Smooth muscle cell (in vitro differentiated cells): Measurements from ENCODE around the gene RNF215. TPM values are rescaled to one million over a fixed set of nuclear protein-coding genes. Genes with fewer than 3 reads are reported as not detected.
"Not testable (repeated sequence)": the region's sequence is repeated elsewhere in the genome, so short reads cannot be mapped to it uniquely, and the experiment has no call there.

Experiments
- DNase-seq: peaks from one replicate; lab custom pipeline; 2025; ENCODE audit not compliant: unreplicated experiment; lab: John Stamatoyannopoulos, UW
- H2AFZ ChIP-seq: fragments of 200-600 bp; sonication (generic); 2 replicates; pipeline ENCODE4 v1.6.0; 2016; ENCODE audit warnings: antibody characterized with exemption, low read depth, mild to moderate bottlenecking
- H3F3A ChIP-seq: fragments of 200-600 bp; sonication (generic); 2 replicates; pipeline ENCODE4 v1.6.0; 2017; ENCODE audit warnings: antibody characterized with exemption, low read depth
- H3K27ac ChIP-seq: fragments of 200-600 bp; sonication (generic); 2 replicates; pipeline ENCODE4 v1.5.1; 2016; ENCODE audit warnings: low read depth, mild to moderate bottlenecking
- H3K27me3 ChIP-seq: fragments of 200-600 bp; sonication (generic); 2 replicates; pipeline ENCODE4 v1.6.1; 2016; ENCODE audit warnings: low read depth, mild to moderate bottlenecking
- H3K36me3 ChIP-seq: fragments of 200-600 bp; sonication (generic); 2 replicates; pipeline ENCODE4 v1.5.1; 2016; ENCODE audit warnings: low read depth
- H3K4me1 ChIP-seq: fragments of 200-600 bp; sonication (generic); 2 replicates; pipeline ENCODE4 v1.5.1; 2016; ENCODE audit warnings: low read depth
- H3K4me2 ChIP-seq: fragments of 200-600 bp; sonication (generic); 2 replicates; pipeline ENCODE4 v1.6.0; 2016; ENCODE audit warnings: mild to moderate bottlenecking
- H3K4me3 ChIP-seq: fragments of 200-600 bp; sonication (generic); 2 replicates; pipeline ENCODE4 v1.5.1; 2016; ENCODE audit warnings: mild to moderate bottlenecking
- H3K79me2 ChIP-seq: fragments of 200-600 bp; sonication (generic); 2 replicates; pipeline ENCODE4 v1.6.0; 2016; ENCODE audit warnings: low read depth, mild to moderate bottlenecking
- H3K9ac ChIP-seq: fragments of 200-600 bp; sonication (generic); 2 replicates; pipeline ENCODE4 v1.6.0; 2016; ENCODE audit warnings: low read depth
- H3K9me3 ChIP-seq: fragments of 200-600 bp; sonication (generic); replicated peaks from 2 replicates; pipeline ENCODE4 v1.5.1; 2016; ENCODE audit warnings: low read depth
- H4K20me1 ChIP-seq: fragments of 200-600 bp; sonication (generic); 2 replicates; pipeline ENCODE4 v1.6.0; 2016; ENCODE audit warnings: low read depth
- CTCF ChIP-seq: fragments of 200-600 bp; sonication (generic); IDR thresholded peaks from 2 replicates; pipeline ENCODE4 v1.5.1; 2017; ENCODE audit warnings: borderline replicate concordance, mild to moderate bottlenecking, antibody characterized with exemption; ENCODE audit not compliant: insufficient read depth, poor library complexity, severe bottlenecking
- WGBS: methylation state at CpG from one replicate; pipeline ENCODE4 v1.1.7; 2016; ENCODE audit warnings: low lambda C conversion rate; 5-methylcytosine and 5-hydroxymethylcytosine counted together
- polyA plus RNA-seq: library from polyadenylated mRNA; unstranded; fragments of >200 nt; fragmentation: Nextera tagmentation; extraction: Ambion mirVana; gene quantifications from 2 replicates; pipeline ENCODE4 v1.2.1, GENCODE V29; 2016
- total RNA-seq: library from RNA; depleted of rRNA; stranded (reverse); fragments of >200 nt; gene quantifications from 2 replicates; pipeline ENCODE4 v1.2.3, GENCODE V29; 2014

RNF215 gene
- total and polyA plus RNA-seq, 2 experiments from 2014 or later = 5.9 to 11.6 TPM

GRCh38 chr22:30402028-30402765, 15.0 kb upstream of the RNF215 start:
- Histone ChIP-seq H3F3A (no peaks in the 10 kb centered on the region), H3K4me1 (peaks cover 9% of the 10 kb centered on the region), H3K9ac (no peak overlapping the region), H3K4me2 (no peak overlapping the region), H3K79me2 (no peaks in the 10 kb centered on the region), H4K20me1 (peaks cover 59% of the 10 kb centered on the region), H3K9me3 (no peaks in the 10 kb centered on the region), H3K27me3 (no peaks in the 10 kb centered on the region), H3K4me3 (no peak overlapping the region), H3K36me3 (no peaks in the 10 kb centered on the region), H3K27ac (no peak overlapping the region), H2AFZ (no peak overlapping the region)
- DNase-seq = no peak
- TF ChIP-seq CTCF = no peak
- 48% methylated on average over 5 of the region's 5 CpGs for WGBS

GRCh38 chr22:30401024-30401423, 13.8 kb upstream of the RNF215 start:
- 100% methylated on average over 3 of the region's 3 CpGs for WGBS
- not testable (repeated sequence) for H3F3A ChIP-seq, H3K4me1 ChIP-seq

GRCh38 chr22:30400159-30400558, 12.9 kb upstream of the RNF215 start:
- Histone ChIP-seq H3K4me3 (no peak overlapping the region), H3F3A (no peaks in the 10 kb centered on the region), H3K36me3 (no peaks in the 10 kb centered on the region), H2AFZ (no peak overlapping the region), H3K9me3 (no peaks in the 10 kb centered on the region), H3K9ac (no peak overlapping the region), H4K20me1 (peaks cover 52% of the 10 kb centered on the region), H3K4me1 (peaks cover 9% of the 10 kb centered on the region), H3K79me2 (no peaks in the 10 kb centered on the region), H3K4me2 (no peak overlapping the region), H3K27ac (no peak overlapping the region), H3K27me3 (no peaks in the 10 kb centered on the region)
- DNase-seq = no peak
- 89% methylated on average over 1 of the region's 1 CpG for WGBS
- TF ChIP-seq CTCF = no peak

More at GRCh38 chr22:30401024-30401423, 13.8 kb upstream of the RNF215 start:
- H4K20me1 ChIP-seq = peaks cover 59% of the 10 kb centered on the region
- not testable (repeated sequence) for H3K4me3 ChIP-seq, H3K27me3 ChIP-seq, DNase-seq, H3K9ac ChIP-seq, H3K79me2 ChIP-seq, H2AFZ ChIP-seq, H3K36me3 ChIP-seq, H3K4me2 ChIP-seq, H3K9me3 ChIP-seq, H3K27ac ChIP-seq

GRCh38 chr22:30399718-30400117, 12.5 kb upstream of the RNF215 start:
- no peaks in the 10 kb centered on the region for H3K9me3 ChIP-seq
- H3K36me3 ChIP-seq = no peaks in the 10 kb centered on the region
- no peaks in the 10 kb centered on the region for H3K27me3 ChIP-seq
- no peak overlapping the region for H3K27ac ChIP-seq
- peaks cover 9% of the 10 kb centered on the region for H3K4me1 ChIP-seq
- 95% methylated on average over 5 of the region's 5 CpGs for WGBS
- H3F3A ChIP-seq = no peaks in the 10 kb centered on the region
- no peaks in the 10 kb centered on the region for H3K79me2 ChIP-seq
- no peak overlapping the region for H2AFZ ChIP-seq
- H3K4me3 ChIP-seq = no peak overlapping the region
- no peak for DNase-seq
- no peak for TF ChIP-seq CTCF
- H4K20me1 ChIP-seq = peaks cover 48% of the 10 kb centered on the region
- no peak overlapping the region for H3K4me2 ChIP-seq
- H3K9ac ChIP-seq = no peak overlapping the region
